Activated naive CD4-positive, alpha-beta T cell (primary cell): ENCODE results near the gene WDR33.

ENCODE experiments used
- DNase-seq, 4 experiments: peaks; one replicate each; lab custom pipeline; 2025; lab: John Stamatoyannopoulos, UW

The WDR33 gene

GRCh38 chr2:127695491-127696472 lies 115.2 kb downstream of the WDR33 start:
- peak in 1 of 4 experiments; percentile 11 for DNase-seq

DNA sequence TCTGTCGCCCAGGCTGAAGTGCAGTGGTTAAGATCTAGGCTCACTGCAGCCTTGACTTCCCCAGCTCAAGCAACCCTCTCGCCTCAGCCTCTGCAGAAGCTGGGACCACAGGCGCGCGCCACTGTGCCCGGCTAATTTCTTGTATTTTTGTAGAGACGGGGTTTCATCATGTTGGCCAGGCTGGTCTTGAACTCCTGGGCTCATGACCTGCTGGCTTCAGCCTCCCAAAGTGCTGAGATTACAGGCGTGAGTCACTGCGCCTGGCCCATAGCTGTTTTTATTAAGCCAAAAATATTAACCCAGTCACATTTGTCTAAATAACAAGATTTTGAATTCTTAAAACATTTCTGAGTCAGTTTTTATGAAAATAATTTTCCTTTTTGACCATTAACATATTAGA lies 116.0 kb downstream of the WDR33 start:
- no peak for DNase-seq

DNA sequence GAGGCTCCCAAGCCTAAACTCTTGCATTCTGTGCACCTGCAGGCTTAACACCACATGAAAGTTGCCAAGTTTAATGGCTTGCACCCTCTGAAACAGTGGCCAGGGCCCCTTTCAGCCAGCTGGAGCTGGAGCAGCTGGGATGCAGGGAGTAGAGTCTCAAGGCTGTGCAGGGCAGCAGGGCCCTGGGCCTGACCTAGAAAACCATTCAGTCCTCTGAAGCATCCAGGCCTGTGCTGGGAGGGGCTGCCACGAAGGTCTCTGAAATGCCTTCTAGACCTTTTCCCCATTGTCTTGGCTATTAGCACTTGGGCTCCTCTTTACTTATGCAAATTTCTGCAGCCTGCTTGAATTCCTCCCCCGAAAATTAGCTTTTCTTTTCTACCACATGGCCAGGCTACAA lies 120.3 kb downstream of the WDR33 start:
- DNase-seq: no peak

GRCh38 chr2:127688405-127688804 lies 122.6 kb downstream of the WDR33 start:
- no peak for DNase-seq

GRCh38 chr2:127685410-127686080 lies 125.4 kb downstream of the WDR33 start:
- no peak for DNase-seq

DNA sequence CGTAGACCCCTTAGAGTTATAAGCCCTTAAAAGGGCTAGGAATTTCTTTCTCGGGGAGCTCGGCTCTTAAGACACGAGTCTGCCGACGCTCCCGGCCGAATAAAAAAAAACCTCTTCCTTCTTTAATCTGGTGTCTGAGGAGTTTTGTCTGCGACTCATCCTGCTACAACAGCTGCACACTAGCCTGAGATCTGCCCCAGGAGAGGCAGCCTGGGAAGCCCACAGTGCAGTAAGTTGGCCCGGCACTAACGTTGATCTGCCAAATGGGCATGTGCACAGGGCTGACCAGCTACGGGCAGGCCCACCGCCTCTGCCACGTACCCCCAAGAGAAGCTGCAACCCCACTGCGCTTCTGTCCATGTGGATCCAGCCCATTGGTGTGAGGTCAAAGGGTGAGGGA lies 127.2 kb downstream of the WDR33 start:
- DNase-seq: no peak

GRCh38 chr2:127683056-127683455 lies 127.9 kb downstream of the WDR33 start:
- no peak for DNase-seq

DNA sequence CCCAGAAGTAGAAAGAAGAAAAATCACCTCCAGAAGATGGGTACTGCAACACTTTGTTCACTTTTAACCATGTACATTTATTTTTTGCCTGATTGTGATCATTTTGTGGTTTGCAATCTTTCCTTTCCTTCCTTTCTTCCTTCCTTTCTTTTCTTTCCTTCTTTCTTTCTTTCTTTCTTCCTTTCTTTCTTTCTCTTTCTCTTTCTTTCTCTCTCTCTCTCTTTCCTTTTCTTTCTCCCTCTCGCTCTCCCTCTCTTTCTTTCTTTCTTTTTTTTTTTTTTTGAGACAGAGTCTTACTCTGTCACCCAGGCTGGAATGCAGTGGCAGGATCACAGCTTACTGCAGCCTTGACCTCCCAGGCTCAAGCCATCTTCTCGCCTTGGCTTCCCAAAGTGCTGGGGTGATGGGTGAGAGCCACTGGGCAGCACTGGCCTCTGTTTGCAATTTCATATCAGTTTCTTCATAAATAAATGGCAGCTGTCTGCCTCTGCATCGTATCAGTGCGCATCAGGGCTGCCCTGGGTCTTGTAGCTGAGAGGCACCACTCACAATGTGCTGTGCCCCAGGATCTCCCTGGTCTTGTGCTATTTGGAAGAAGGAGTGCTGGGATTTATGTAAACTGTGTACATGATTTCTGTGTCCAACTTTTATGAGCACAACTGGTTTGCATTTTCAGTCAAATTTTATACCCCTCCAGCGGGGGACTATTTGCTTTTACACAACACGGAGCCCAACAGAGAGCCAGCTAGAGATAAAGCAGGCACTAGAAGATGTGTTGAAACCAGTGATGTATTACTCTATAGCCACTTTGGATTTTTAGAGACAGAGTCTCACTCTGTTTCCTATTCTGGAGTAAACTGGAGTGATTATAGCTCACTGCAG lies 128.8 kb downstream of the WDR33 start:
- DNase-seq: no peak

DNA sequence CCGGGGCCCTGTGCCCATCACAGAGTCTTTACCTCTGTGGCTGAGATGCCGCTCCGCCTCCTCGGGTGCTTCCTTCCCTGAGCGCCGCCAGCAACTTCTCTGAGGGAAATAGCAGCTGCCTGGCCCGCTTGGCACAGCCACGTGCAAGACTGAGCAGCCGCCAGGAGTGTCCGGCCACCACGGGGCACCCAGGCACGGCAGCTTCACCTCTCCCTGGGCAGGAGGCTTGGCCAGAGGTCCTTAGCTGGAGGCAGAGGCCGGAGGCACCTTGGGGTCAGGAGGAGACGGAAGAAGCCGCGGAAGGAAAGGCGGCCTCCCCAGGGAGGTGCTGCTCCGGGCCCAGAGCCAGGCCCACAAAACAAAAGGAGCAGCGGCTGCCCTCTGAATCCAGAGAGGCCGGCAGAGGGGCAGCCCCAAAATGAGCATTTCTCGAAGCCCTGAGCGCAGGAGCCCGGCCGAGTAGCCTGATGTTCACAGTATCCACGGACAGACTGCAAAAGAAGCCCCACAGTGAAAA lies 129.6 kb downstream of the WDR33 start:
- no peak for DNase-seq

DNA sequence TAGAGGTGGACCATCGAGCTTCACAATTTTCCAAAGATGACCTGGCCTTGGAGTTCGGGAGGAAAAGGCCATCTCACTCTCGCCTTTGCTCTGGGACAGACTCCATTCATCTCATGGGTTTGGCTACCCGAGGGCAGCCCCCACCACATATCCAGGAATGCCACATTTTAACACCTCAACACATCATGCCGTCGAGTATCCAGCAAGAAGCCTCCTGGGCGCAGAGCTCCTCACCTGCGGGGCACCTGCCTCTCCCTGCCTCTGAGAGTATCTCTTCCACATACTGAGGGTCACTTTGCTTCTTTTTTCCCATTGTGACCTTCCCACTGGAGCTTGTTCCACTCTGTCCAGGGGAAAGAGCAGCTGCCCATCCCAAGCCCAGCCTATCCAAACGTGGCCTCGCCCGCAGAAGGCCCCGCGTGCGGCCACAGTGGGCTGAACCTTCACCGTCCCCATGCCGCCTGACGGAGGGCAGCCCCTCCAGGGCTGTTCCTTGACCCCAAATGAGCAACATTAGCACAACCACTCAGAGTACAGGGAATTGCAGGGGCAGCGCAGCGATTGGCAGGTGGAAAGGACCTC lies 130.2 kb downstream of the WDR33 start:
- no peak for DNase-seq

- no peak for DNase-seq
Measured at GRCh38 chr2:127679680-127680361, 131.2 kb downstream of the WDR33 start.

DNA sequence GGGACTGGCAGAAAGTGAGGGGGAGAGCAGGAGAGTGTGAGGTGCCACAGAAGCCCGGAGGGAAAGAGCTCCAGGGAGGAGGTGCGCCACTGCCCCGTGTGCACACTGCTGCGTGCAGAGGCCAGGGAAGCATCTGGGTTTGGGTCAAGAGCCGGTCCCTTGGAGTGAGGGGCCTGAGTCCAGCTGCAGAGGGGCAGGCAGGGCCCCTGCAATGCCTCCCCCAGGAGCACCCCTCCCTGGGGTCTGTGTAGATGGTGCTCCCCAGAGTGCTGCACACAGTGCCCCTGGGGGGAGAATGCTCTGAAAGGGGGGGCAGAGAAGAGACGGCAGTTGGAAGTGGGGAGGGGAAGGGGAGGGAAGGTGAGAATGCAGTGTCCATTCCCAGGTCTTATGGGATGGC lies 132.0 kb downstream of the WDR33 start:
- DNase-seq: no peak

- DNase-seq: no peak
Measured at GRCh38 chr2:127678531-127678930, 132.4 kb downstream of the WDR33 start.

- DNase-seq: no peak
Measured at GRCh38 chr2:127676906-127677305, 134.1 kb downstream of the WDR33 start.

DNA sequence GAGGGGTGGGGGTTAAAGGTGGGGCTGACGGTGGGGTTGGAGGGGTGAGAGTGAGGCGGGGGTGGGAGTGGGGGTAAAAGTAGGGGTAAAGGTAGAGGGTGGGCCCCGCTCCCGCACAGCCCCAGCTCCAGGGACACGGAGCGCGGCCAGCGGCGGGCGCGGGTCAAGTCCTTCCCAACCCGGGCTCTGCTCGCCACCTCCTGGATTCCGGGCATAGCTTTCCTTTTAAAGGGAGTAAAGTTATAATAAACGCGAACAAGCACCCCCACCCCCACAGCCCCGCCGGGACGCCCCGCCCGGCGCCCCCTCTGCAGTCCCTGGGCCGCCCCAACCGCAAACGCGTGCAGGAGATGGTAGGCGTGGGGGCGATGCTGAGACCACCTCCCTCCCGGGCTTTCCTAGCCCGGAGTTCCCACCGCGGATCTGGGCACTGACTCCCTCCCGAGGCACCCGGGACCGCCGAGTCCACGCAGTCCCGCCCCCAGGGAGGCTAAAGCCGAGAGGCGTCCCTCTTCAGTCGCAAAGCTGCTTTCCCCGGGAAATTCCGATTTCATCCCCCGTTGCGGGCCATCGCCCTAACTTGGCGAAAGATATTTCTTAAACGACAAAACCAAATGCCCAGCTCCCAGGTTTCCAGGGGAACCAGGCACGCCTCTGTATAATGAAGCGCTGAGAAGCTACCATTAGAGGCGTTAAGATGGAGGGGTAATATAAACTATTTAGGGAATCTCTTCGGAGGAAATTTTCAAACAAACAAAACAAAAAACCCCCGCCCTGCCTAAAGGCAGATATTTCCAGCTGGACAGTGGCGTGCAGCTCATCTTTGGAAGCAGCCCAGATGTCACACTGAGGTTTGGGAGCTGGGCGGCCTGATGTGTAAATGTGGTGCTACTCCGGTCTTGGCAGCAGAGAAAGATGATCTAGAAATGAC lies 135.4 kb downstream of the WDR33 start, which contains the start of gene LIMS2:
TSS of gene LIMS2 (minus strand) at position 200 of the 931 bp plus-strand sequence. CDS start 506 bp downstream, outside the sequence.
- DNase-seq: no peak

GRCh38 chr2:127674241-127675209 lies 136.4 kb downstream of the WDR33 start:
- DNase-seq: peak in 1 of 4 experiments; percentile 21

DNA sequence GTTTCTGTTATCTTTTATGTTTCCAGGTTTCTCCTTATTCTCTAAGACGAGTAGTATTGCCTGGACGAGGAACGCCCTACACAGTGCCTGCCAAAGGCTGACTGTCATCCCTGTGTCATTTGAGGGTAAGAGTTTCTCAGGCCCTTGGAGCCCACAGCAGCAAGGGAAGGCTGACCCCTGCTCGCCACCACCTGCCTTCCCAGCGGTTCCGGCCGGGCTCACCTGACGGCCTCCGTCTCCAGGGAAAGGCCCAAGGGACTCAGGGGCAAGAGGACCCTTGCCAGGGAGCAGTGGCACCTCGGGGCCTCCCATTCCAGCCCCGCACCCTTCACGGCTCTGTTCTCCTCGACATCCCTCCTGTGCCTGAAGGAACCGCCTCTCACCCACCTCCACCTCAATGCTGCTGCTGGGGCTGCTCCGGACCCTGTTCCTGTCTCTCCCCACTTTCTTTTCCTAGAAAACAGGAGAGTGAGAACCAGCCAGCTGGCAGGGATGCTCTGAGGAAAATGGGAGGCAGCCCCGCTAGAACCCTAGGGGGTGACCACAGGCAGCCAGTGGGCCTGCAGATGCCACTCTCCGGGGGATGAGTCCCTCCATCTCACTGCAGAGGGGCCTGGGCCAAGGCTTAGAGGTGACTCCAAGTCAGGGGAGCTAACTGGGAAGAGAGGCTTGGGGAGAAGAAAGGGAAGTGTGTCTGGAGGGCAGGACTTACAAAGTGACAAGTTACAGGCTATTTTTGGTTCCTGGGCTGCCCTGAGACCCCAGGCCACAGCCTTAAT lies 137.5 kb downstream of the WDR33 start:
- no peak for DNase-seq
